Loucy (cell line): Measurements from ENCODE around the gene BIRC7.

Source experiments
- H2AFZ ChIP-seq: fragments of 200-600 bp; sonication (generic); 2 replicates; pipeline ENCODE4 v1.6.0; 2016; ENCODE audit warnings: antibody characterized with exemption, mild to moderate bottlenecking, low read length, moderate library complexity
- H3F3A ChIP-seq: fragments of 200-600 bp; 2 replicates; pipeline ENCODE4 v1.6.0; 2016; ENCODE audit warnings: antibody characterized with exemption, low read depth, mild to moderate bottlenecking
- H3K27me3 ChIP-seq: fragments of 200-600 bp; sonication (generic); 2 replicates; pipeline ENCODE4 v1.6.1; 2014; ENCODE audit warnings: low read length, mild to moderate bottlenecking; ENCODE audit not compliant: insufficient read depth, poor library complexity, severe bottlenecking
- H3K36me3 ChIP-seq: fragments of 200-600 bp; sonication (generic); 2 replicates; pipeline ENCODE4 v1.6.1; 2016; ENCODE audit warnings: low read length; ENCODE audit not compliant: insufficient read depth
- H3K4me1 ChIP-seq: fragments of 200-600 bp; sonication (generic); 2 replicates; pipeline ENCODE4 v1.5.1; 2014; ENCODE audit warnings: low read length, mild to moderate bottlenecking; ENCODE audit not compliant: insufficient read depth, poor library complexity, severe bottlenecking
- H3K4me2 ChIP-seq: fragments of 200-600 bp; sonication (generic); 2 replicates; pipeline ENCODE4 v1.6.0; 2014; ENCODE audit warnings: antibody characterized with exemption, low read length, low read depth, mild to moderate bottlenecking; ENCODE audit not compliant: poor library complexity, severe bottlenecking
- H3K4me3 ChIP-seq: fragments of 200-600 bp; sonication (generic); 2 replicates; pipeline ENCODE4 v1.5.1; 2014; ENCODE audit warnings: low read length, mild to moderate bottlenecking, mixed read lengths; ENCODE audit not compliant: poor library complexity, severe bottlenecking
- H3K79me2 ChIP-seq: fragments of 200-600 bp; sonication (generic); 2 replicates; pipeline ENCODE4 v1.6.1; 2014; ENCODE audit warnings: low read length; ENCODE audit not compliant: insufficient read depth
- H3K9ac ChIP-seq: fragments of 200-600 bp; sonication (generic); 2 replicates; pipeline ENCODE4 v1.6.0; 2014; ENCODE audit warnings: mild to moderate bottlenecking, low read depth, low read length, moderate library complexity; ENCODE audit not compliant: poor library complexity, severe bottlenecking
- H3K9me2 ChIP-seq: fragments of 200-600 bp; sonication (generic); replicated peaks from 2 replicates; pipeline ENCODE4 v1.6.1; 2016; ENCODE audit warnings: low read depth, low read length, mixed read lengths
- H3K9me3 ChIP-seq: fragments of 200-600 bp; sonication (generic); 2 replicates; pipeline ENCODE4 v1.6.1; 2014; ENCODE audit warnings: mild to moderate bottlenecking, antibody characterized with exemption, low read length, low read depth; ENCODE audit not compliant: insufficient read depth
- H4K20me1 ChIP-seq: fragments of 200-600 bp; sonication (generic); 2 replicates; pipeline ENCODE4 v1.6.0; 2014; ENCODE audit warnings: antibody characterized with exemption, low read length, mild to moderate bottlenecking; ENCODE audit not compliant: insufficient read depth, poor library complexity, severe bottlenecking
- EZH2phosphoT487 ChIP-seq: fragments of 200-600 bp; IDR thresholded peaks from 2 replicates; pipeline ENCODE4 v1.6.1; 2018; ENCODE audit warnings: antibody characterized with exemption, mild to moderate bottlenecking, moderate library complexity, borderline replicate concordance
- TF ChIP-seq, protein P1 (sequence below): fragments of 200-600 bp; sonication (generic); conservative IDR thresholded peaks from 2 replicates; pipeline ENCODE4 v1.5.1; 2014; ENCODE audit warnings: mild to moderate bottlenecking, antibody characterized with exemption, low read length

BIRC7 gene

DNA sequence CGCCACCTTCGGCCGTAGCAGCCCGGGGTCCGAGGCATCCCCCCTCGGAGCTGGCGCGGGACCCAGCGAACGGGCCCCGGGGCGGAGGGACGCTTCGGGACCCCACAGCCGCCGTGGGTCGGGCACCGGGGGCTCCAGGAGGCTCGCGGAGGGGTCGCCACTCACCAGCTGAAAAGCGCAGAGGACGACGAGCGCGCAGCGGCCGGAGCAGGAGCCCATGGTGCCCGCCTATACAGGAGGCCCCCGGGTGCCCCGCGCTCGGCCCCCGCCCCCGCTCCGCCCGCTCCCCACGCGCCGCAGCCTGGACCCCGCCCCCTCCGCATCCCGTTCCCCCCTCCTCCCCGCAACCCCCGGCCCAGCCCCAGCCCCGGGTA is 18.5 kb downstream of the BIRC7 start, which contains the start of gene NKAIN4:
NKAIN4 (minus strand) TSS at position 232 of the 374 bp plus-strand sequence; CDS start at position 219, 13 bp downstream.
- no peaks in the 10 kb centered on the region for H3K9me3 ChIP-seq
- H3K36me3 ChIP-seq, result no peaks in the 10 kb centered on the region
- no peaks in the 10 kb centered on the region for H3K79me2 ChIP-seq
- no peaks in the 10 kb centered on the region for H3F3A ChIP-seq
- H3K4me2 ChIP-seq, result no peak within 1 kb of the TSS
- no peaks in the 10 kb centered on the region for H3K4me1 ChIP-seq
- no peaks in the 10 kb centered on the region for H4K20me1 ChIP-seq
- H3K4me3 ChIP-seq, result no peak within 1 kb of the TSS
- no peak within 1 kb of the TSS for H2AFZ ChIP-seq
- no peak for TF ChIP-seq EZH2phosphoT487
- TF ChIP-seq, protein P1, sequence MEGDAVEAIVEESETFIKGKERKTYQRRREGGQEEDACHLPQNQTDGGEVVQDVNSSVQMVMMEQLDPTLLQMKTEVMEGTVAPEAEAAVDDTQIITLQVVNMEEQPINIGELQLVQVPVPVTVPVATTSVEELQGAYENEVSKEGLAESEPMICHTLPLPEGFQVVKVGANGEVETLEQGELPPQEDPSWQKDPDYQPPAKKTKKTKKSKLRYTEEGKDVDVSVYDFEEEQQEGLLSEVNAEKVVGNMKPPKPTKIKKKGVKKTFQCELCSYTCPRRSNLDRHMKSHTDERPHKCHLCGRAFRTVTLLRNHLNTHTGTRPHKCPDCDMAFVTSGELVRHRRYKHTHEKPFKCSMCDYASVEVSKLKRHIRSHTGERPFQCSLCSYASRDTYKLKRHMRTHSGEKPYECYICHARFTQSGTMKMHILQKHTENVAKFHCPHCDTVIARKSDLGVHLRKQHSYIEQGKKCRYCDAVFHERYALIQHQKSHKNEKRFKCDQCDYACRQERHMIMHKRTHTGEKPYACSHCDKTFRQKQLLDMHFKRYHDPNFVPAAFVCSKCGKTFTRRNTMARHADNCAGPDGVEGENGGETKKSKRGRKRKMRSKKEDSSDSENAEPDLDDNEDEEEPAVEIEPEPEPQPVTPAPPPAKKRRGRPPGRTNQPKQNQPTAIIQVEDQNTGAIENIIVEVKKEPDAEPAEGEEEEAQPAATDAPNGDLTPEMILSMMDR, result no peak
- no peaks in the 10 kb centered on the region for H3K9me2 ChIP-seq
- no peak within 1 kb of the TSS for H3K9ac ChIP-seq
- no peaks in the 10 kb centered on the region for H3K27me3 ChIP-seq

DNA sequence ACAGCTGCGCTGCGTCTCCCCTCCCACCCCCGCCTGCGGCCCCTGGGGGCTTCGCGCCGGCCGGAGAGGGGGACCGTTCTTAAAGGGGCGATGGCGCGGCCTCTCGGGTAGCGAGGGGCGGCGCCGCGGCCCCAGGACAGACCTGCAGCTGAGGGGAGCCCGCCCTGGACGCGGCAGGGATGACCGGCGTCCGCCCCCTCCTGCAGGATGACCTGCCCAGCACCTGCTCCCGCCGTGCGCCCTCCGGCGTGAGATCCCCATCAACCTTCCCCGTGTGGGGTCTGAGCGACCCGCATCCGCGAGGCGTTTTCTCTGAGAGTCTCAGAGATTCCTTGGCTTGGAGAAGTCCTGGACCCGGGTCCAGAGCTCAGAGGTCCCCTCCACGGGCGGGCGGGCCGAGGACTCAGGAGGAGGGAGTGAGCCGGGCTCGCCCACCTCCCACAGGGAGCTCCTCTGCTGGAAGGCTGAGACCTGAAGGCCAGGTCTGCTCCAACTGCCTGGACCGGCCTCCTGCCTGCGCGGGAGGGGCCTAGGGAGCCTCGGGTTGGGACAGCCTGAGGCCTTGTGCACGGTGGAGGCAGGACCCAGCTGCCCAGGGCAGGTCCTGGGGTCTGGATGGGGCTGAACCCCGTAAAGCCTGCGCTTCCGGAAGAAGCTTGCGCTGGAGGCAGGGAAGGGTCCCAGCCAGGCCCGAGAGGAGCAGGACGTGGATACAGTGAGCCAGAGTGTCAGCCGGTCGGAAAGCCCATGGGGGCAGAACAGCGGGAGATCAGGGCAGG is 19.1 kb downstream of the BIRC7 start:
- Histone ChIP-seq H3F3A (no peaks in the 10 kb centered on the region), H3K4me1 (no peaks in the 10 kb centered on the region), H3K4me2 (no peak overlapping the region), H3K9ac (no peak overlapping the region), H3K9me2 (no peaks in the 10 kb centered on the region), H2AFZ (no peak overlapping the region), H3K36me3 (no peaks in the 10 kb centered on the region), H3K79me2 (no peaks in the 10 kb centered on the region), H3K4me3 (no peak overlapping the region), H4K20me1 (no peaks in the 10 kb centered on the region), H3K27me3 (no peaks in the 10 kb centered on the region), H3K9me3 (no peaks in the 10 kb centered on the region)
- TF ChIP-seq EZH2phosphoT487, result no peak
- TF ChIP-seq, protein P1, result no peak

DNA sequence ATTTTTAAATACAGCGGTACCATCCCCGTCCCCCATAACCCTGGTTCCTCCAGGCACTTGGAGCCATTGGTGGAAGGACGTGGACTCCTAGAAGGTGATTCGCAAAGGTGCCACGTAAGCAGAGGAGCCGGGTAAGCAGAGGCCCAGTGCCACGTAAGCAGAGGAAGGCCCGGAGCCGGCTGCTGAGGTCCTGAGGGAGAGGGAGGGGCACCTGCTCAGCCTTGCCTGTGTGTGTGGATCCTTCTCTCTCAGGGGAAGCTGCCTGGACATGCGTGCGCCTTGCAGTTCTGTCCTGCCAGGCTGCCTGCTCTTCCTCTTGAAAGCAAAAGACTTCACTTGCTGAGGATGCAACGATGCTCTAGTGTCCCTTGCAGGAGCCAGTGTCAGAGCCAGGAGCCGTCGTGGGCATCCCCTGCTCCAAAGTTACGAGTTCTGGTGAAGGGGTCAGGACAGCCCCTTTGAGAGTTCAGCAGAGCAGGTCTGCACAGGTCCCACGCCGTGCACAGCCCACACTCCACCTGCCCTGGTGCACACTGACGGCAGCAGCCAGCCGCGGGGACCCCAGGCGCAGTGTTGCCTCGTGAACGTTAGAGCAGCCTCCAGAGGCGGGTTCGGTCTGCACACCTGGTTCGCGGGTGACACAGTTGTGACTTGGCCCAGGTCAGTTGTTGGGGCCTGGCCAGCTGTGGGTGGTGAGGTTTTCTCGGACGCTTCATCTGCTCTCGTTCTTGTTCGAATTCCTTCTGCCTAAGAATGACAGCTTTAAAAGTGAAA is 20.4 kb downstream of the BIRC7 start:
- Histone ChIP-seq H3K4me3 (no peak overlapping the region), H3K79me2 (no peaks in the 10 kb centered on the region), H3F3A (no peaks in the 10 kb centered on the region), H3K9ac (no peak overlapping the region), H2AFZ (no peak overlapping the region), H3K4me1 (no peaks in the 10 kb centered on the region), H3K9me2 (no peaks in the 10 kb centered on the region), H3K36me3 (no peaks in the 10 kb centered on the region), H4K20me1 (no peaks in the 10 kb centered on the region), H3K27me3 (no peaks in the 10 kb centered on the region), H3K9me3 (no peaks in the 10 kb centered on the region), H3K4me2 (no peak overlapping the region)
- TF ChIP-seq, protein P1, result no peak
- TF ChIP-seq EZH2phosphoT487, result no peak
